SK-N-SH treated with all-trans-retinoic acid at 6 μM for 48 hours (cell line): ENCODE results near the gene KCMF1.

Experiments
- BACH2 ChIP-seq: fragments of 250-450 bp; sonication (Bioruptor Pico); IDR thresholded peaks from 2 replicates; pipeline ENCODE4 v1.9.0; 2021; ENCODE audit warnings: mild to moderate bottlenecking, borderline replicate concordance
- GLIS3 ChIP-seq: fragments of 250-450 bp; sonication (Bioruptor Pico); IDR thresholded peaks from 2 replicates; pipeline ENCODE4 v1.5.0; 2020; ENCODE audit warnings: mild to moderate bottlenecking, moderate library complexity
- ZC3H10 ChIP-seq: fragments of 250-450 bp; sonication (Bioruptor Pico); IDR thresholded peaks from 2 replicates; pipeline ENCODE4 v1.5.1; 2021; ENCODE audit warnings: mild to moderate bottlenecking, moderate library complexity
- ZFP3 ChIP-seq: fragments of 250-450 bp; sonication (Bioruptor Pico); IDR thresholded peaks from 2 replicates; pipeline ENCODE4 v1.5.0; 2020; ENCODE audit warnings: mild to moderate bottlenecking, moderate library complexity
- TF ChIP-seq, protein P1 (sequence below): fragments of 250-450 bp; sonication (Bioruptor Pico); IDR thresholded peaks from 2 replicates; pipeline ENCODE4 v1.8.0; 2020; ENCODE audit warnings: mild to moderate bottlenecking, moderate library complexity, borderline replicate concordance

- TF ChIP-seq GLIS3 (CRISPR knock-in tag) (no peak), ZFP3 (CRISPR knock-in tag) (no peak), ZC3H10 (no peak), BACH2 (CRISPR knock-in tag) (no peak)
- TF ChIP-seq, protein P1, sequence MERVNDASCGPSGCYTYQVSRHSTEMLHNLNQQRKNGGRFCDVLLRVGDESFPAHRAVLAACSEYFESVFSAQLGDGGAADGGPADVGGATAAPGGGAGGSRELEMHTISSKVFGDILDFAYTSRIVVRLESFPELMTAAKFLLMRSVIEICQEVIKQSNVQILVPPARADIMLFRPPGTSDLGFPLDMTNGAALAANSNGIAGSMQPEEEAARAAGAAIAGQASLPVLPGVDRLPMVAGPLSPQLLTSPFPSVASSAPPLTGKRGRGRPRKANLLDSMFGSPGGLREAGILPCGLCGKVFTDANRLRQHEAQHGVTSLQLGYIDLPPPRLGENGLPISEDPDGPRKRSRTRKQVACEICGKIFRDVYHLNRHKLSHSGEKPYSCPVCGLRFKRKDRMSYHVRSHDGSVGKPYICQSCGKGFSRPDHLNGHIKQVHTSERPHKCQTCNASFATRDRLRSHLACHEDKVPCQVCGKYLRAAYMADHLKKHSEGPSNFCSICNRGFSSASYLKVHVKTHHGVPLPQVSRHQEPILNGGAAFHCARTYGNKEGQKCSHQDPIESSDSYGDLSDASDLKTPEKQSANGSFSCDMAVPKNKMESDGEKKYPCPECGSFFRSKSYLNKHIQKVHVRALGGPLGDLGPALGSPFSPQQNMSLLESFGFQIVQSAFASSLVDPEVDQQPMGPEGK (CRISPR knock-in tag) = no peak
Observed at GRCh38 chr2:85033388-85033787, 62.4 kb downstream of the KCMF1 start.
